WERI-Rb-1 (cell line): ENCODE results near the gene MAGI2.

ENCODE experiments used
- DNase-seq: peaks from one replicate; pipeline ENCODE4 v3.0.0-alpha.2; 2020
- H3K27ac ChIP-seq: fragments of 250-450 bp; sonication (Bioruptor Pico); 2 replicates; pipeline ENCODE4 v1.5.1; 2020; ENCODE audit warnings: mild to moderate bottlenecking, moderate library complexity
- H3K27me3 ChIP-seq: fragments of 250-450 bp; sonication (Bioruptor Pico); 2 replicates; pipeline ENCODE4 v1.5.1; 2021; ENCODE audit warnings: mild to moderate bottlenecking, low read depth, moderate library complexity; ENCODE audit not compliant: insufficient read depth, severe bottlenecking
- H3K36me3 ChIP-seq: fragments of 250-450 bp; sonication (Bioruptor Pico); 2 replicates; pipeline ENCODE4 v1.5.1; 2020; ENCODE audit warnings: mild to moderate bottlenecking, moderate library complexity
- H3K4me3 ChIP-seq: 2 replicates; pipeline ENCODE4 v1.5.1; 2011; ENCODE audit warnings: low read depth, mild to moderate bottlenecking, control low read depth, low read length
- H3K9me3 ChIP-seq: fragments of 250-450 bp; sonication (Bioruptor Pico); 2 replicates; pipeline ENCODE4 v1.5.1; 2021; ENCODE audit warnings: mild to moderate bottlenecking, moderate library complexity; ENCODE audit not compliant: severe bottlenecking
- CTCF ChIP-seq: IDR thresholded peaks from 2 replicates; pipeline ENCODE4 v1.5.1; 2011; ENCODE audit warnings: low read depth, mild to moderate bottlenecking, control low read depth, inconsistent platforms, low read length

The MAGI2 gene

GRCh38 chr7:78350926-78351325 is 1102.5 kb downstream of the MAGI2 start:
- Histone ChIP-seq H3K9me3 (no peaks in the 10 kb centered on the region), H3K4me3 (no peak overlapping the region), H3K27ac (no peak overlapping the region), H3K27me3 (no peaks in the 10 kb centered on the region), H3K36me3 (no peaks in the 10 kb centered on the region)
- DNase-seq: no peak
- no peak for TF ChIP-seq CTCF

GRCh38 chr7:78350391-78350790 is 1103.1 kb downstream of the MAGI2 start:
- Histone ChIP-seq H3K36me3 (no peaks in the 10 kb centered on the region), H3K9me3 (no peaks in the 10 kb centered on the region), H3K4me3 (no peak overlapping the region), H3K27me3 (no peaks in the 10 kb centered on the region), H3K27ac (no peak overlapping the region)
- no peak for TF ChIP-seq CTCF
- DNase-seq: no peak

GRCh38 chr7:78346827-78347226 is 1106.6 kb downstream of the MAGI2 start:
- Histone ChIP-seq H3K27ac (no peak overlapping the region), H3K36me3 (no peaks in the 10 kb centered on the region), H3K27me3 (no peaks in the 10 kb centered on the region), H3K4me3 (no peak overlapping the region), H3K9me3 (no peaks in the 10 kb centered on the region)
- no peak for TF ChIP-seq CTCF
- DNase-seq: no peak

GRCh38 chr7:78345979-78346378 is 1107.5 kb downstream of the MAGI2 start:
- no peak for DNase-seq
- Histone ChIP-seq H3K36me3 (no peaks in the 10 kb centered on the region), H3K9me3 (no peaks in the 10 kb centered on the region)

GRCh38 chr7:78345293-78345911 is 1108.1 kb downstream of the MAGI2 start:
- no peak overlapping the region for H3K27ac ChIP-seq
- TF ChIP-seq CTCF: no peak
- no peaks in the 10 kb centered on the region for H3K36me3 ChIP-seq
- no peak overlapping the region for H3K4me3 ChIP-seq
- H3K27me3 ChIP-seq: no peaks in the 10 kb centered on the region
- no peak for DNase-seq
- no peaks in the 10 kb centered on the region for H3K9me3 ChIP-seq

More at GRCh38 chr7:78345979-78346378, 1107.5 kb downstream of the MAGI2 start:
- Histone ChIP-seq H3K27me3 (no peaks in the 10 kb centered on the region), H3K27ac (no peak overlapping the region), H3K4me3 (no peak overlapping the region)
- TF ChIP-seq CTCF: no peak

GRCh38 chr7:78334426-78334825 is 1119.0 kb downstream of the MAGI2 start:
- no peak for DNase-seq
- H3K9me3 ChIP-seq: no peaks in the 10 kb centered on the region
- no peak for TF ChIP-seq CTCF
- no peaks in the 10 kb centered on the region for H3K27me3 ChIP-seq
- no peak overlapping the region for H3K4me3 ChIP-seq
- no peaks in the 10 kb centered on the region for H3K36me3 ChIP-seq
- no peak overlapping the region for H3K27ac ChIP-seq
